MV-4-11 (cell line): ENCODE data around the gene CCDC85B.

Experiments
- DNase-seq: peaks from one replicate; lab custom pipeline; 2025; lab: John Stamatoyannopoulos, UW

The CCDC85B gene

DNA sequence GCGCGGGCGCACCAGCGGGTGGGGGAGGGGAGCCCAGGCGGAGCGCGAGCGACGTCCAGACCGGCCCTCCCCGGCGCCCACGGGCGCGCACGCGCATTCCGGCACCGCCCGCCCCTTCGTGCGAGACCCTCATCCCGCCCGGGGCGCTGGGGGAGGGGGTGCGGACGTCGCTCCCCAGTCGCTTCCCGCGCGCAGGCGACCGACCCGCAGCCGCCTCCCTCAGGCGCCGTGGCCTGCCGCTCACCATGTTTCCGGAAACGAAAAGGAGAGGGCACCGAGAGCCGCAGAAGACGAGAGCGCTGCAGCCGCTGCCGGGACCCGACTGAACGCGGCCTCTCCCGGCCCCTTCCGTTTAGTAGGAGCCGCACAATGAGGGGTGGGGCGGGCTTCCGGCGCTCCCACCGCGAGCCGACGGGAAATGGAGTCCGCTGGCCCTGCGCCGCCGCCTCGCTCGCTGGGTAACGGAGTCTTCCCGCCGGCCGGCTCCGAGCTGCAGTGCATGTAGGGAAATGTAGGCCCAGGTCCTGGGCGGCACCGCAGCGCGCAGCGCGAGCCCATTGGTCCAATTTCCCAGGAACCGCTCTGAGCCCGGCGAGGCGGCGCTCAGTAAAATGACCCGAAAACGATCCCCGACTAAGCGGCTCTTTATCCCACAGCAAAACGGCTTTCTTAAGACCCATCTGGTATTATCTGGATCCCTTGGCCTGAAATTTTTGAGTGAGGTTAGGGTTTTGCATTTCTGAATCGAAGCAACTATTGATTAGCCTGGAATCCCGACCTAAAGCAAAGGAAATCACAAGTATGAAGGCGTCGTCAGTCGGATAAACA, 32.4 kb upstream of the CCDC85B start, which contains the start of gene CFL1:
Gene CFL1, minus strand, starts transcription at position 328 of the 828 bp plus-strand sequence. Its CDS starts 81 bp downstream, at position 247.
- peak; percentile 95 for DNase-seq

- DNase-seq: no peak
Observed at GRCh38 chr11:65858681-65859087, 31.8 kb upstream of the CCDC85B start.

- DNase-seq: peak; percentile 98
Observed at GRCh38 chr11:65859095-65859811, 31.2 kb upstream of the CCDC85B start.

GRCh38 chr11:65859812-65860277, 30.6 kb upstream of the CCDC85B start:
- no peak for DNase-seq

DNA sequence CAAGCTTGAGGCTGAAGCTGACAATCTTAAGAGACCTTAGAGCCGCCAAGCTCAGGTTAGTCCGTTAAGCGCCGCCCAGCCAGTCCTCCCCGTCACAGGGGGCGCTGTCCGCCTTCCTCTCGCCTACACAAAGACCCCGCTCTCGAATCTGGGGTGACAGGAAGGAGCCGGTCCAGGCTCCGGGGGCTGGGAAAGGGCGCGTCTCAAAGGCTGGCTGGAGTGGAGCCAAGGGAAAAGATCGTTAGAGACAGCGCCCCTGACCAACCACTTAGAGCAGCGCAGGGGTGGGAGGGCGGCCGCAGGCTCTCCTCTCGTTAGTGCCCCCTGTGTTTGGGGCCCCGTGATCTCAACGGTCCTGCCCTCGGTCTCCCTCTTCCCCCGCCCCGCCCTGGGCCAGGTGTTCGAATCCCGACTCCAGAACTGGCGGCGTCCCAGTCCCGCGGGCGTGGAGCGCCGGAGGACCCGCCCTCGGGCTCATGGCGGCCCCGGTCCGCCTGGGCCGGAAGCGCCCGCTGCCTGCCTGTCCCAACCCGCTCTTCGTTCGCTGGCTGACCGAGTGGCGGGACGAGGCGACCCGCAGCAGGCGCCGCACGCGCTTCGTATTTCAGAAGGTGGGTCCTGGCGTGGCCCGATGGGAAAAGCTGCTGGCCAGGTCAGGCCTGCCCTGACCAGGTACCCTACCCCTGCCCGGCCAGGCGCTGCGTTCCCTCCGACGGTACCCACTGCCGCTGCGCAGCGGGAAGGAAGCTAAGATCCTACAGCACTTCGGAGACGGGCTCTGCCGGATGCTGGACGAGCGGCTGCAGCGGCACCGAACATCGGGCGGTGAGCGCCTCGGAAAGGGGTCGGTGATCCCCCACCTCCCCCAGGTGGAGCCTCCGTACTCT, 30.0 kb upstream of the CCDC85B start, which contains the start of gene MUS81:
Gene MUS81, plus strand, starts transcription at position 156 of the 887 bp plus-strand sequence. Its CDS starts 321 bp downstream, at position 477.
- peak; percentile 95 for DNase-seq

GRCh38 chr11:65861165-65861505, 29.3 kb upstream of the CCDC85B start:
- no peak for DNase-seq

DNA sequence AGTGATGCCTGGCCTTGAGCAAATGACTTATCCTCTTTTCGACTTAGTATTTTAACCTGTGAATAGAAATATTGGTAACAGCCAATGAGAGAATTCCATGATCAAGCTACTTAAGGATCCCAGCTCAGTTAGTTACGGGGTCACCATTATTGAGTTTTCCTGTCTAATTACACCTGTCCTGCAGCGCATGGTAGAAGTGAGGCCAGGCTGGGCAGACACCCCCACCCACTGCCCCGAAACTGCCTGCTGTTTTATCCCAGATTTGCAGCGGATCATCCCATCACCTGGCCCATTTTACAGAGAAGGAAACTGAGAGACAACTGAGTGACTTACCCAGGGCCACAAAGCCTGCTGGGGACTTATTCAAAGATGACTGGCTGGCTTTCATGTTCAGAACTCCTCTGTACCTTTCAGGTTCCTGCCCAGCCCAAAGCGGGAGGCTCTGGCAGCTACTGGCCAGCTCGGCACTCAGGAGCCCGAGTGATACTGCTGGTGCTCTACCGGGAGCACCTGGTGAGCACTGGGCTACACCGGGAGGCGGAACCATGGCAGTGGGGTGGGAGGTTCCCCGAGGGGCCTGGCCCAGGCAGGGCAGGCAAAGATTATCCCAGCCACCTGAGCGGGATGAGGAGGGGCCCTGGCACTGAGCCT, 28.8 kb upstream of the CCDC85B start:
- no peak for DNase-seq

GRCh38 chr11:65862191-65862735, 28.2 kb upstream of the CCDC85B start:
- no peak for DNase-seq

DNA sequence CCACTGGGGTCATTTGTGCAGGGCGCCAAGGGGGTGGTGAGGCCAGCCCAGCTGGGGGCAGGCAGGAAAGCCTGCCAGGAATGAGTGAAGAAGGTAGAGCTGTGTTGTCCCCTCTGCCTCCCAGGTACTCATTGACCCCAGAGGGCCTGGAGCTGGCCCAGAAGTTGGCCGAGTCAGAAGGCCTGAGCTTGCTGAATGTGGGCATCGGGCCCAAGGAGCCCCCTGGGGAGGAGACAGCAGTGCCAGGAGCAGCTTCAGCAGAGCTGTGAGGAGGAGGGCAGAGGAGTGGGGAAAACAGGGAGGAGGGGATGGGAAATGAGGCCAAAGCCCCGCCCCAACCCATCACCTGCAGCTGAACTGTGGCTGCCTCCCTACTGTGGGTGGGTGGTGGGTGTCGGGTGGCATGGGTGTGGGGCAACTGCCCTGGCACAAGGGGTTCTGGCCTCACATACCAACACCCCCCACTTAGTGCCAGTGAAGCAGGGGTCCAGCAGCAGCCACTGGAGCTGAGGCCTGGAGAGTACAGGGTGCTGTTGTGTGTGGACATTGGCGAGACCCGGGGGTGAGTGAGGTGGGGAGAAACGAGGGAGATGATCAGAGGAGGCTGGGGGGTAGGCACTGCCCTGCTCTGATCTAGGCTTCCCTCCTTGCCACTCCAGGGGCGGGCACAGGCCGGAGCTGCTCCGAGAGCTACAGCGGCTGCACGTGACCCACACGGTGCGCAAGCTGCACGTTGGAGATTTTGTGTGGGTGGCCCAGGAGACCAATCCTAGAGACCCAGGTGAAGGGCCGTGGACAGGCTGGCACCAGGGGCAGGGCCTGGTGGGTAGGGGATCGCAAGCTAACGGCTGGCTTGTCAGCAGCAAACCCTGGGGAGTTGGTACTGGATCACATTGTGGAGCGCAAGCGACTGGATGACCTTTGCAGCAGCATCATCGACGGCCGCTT, 27.3 kb upstream of the CCDC85B start:
- no peak for DNase-seq

GRCh38 chr11:65863889-65864705, 26.4 kb upstream of the CCDC85B start:
- DNase-seq: no peak

DNA sequence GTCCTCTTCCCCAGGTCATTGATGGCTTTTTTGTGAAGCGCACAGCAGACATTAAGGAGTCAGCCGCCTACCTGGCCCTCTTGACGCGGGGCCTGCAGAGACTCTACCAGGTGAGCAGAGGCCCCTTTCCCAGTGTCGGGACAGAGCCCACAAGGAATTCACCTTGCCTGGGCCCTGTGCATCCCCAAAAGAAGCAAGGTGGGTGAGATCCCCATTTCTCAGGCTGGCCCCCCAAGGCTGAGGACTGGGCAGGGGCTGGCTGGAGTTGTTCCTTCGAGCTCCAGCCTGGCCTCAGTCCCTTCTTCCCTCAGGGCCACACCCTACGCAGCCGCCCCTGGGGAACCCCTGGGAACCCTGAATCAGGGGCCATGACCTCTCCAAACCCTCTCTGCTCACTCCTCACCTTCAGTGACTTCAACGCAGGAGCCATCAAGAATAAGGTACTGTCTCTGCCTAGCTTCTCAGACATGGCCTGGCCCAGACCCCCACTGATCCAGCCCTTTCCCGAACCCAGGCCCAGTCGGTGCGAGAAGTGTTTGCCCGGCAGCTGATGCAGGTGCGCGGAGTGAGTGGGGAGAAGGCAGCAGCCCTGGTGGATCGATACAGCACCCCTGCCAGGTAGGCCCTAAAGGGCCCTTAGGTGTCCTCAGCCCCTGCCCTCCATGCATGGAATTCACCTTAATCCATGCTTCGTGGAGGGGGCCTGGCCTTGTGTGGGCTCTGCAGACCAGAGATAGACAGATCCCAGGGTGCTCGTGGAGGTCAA, 25.6 kb upstream of the CCDC85B start:
- DNase-seq: no peak

GRCh38 chr11:65865550-65866172, 24.8 kb upstream of the CCDC85B start:
- DNase-seq: no peak

DNA sequence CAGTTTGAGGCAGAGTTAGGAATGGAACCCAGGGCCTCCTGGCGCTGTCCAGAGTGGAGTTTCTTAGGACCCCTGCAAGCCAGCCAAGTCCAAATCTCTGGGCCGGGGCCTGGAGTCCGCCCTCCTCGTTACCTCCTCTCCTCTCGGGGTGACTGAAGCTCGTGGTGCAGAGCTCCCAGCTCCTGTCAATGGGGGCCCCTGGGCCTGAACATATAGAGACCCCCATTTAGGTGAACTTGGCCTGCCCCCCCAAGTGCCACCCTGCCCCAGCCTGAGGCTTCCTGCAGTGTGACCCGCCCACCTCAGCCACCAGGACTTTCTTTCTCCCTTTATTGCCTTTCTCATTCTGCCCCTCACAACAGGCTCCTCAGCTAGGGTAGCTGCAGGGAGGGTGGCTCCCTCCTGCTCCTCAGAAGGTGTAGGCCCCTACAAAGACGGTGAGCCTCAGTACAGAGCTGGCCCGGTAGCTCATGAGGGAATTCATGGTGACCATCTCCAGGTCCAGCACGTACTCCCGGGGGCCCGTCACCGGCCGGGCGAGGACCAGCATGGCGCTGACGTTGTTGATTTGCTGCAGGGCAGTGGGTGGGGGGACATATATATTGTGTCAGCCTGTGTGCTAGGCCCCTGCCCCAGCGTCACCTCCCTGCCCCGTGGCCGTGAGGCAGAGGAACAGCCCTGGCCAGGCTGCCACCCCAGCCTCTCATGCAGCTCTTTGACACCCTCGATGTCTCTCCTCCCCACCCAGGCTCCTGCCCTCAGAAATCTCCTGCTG, 23.8 kb upstream of the CCDC85B start:
- DNase-seq: no peak

- DNase-seq: peak; percentile 71
Observed at GRCh38 chr11:65867284-65868071, 23.0 kb upstream of the CCDC85B start.

DNA sequence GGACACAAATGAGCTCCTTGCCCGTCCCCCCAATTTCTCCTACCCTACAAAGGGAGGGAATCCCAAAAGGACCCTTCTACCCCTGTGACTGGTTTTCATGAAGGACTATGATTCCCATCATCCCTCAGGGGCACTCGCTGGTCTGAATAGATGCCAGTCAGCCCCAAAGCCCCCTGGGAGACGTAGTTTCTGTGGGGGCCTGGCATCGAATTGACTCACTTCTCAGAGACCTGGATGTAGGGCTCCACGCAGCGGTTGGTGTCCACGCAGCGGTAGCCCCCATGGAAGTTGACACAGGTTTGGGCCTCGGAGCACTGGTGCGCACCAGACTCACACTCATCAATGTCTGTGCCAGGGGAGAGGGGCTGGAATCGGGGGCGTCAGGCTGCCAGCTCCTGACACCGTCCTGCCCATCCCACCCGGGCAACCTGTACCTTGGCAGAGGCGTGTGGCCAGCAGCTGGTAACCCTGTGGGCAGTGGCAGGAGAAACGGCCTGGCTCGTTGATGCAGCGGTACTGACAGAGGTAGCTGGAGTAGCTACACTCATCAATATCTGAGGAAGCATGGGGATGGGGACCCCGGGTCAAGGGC, 22.3 kb upstream of the CCDC85B start:
- DNase-seq: no peak

DNA sequence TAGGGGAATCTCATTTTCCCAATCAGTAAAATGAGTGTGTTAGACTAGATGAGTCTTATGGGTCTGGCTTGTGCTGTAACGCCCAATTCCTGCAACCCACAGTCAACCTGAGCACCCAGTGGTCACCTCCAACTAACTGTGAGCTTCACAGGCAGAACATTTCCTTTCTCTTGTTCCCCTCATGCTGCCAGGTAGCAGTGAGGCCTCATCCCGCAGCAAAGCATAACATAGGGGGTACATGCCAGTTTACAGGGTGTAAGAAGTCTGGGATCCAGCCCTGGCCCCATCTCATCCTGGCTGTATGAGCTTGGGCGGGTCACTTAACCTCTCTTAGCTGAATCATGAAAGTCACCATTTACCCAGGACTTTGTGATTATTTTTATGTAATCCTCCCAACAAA, 21.6 kb upstream of the CCDC85B start:
- no peak for DNase-seq
